AG08395 (cell line): ENCODE data around the gene RAD51B.
"Not testable (repeated sequence)": the region's sequence is repeated elsewhere in the genome, so short reads cannot be mapped to it uniquely, and the experiment has no call there.

ENCODE experiments used
- DNase-seq: peaks from one replicate; pipeline ENCODE4 v3.0.0; 2012; ENCODE audit warnings: mixed read lengths, low spot score

Gene RAD51B

DNA sequence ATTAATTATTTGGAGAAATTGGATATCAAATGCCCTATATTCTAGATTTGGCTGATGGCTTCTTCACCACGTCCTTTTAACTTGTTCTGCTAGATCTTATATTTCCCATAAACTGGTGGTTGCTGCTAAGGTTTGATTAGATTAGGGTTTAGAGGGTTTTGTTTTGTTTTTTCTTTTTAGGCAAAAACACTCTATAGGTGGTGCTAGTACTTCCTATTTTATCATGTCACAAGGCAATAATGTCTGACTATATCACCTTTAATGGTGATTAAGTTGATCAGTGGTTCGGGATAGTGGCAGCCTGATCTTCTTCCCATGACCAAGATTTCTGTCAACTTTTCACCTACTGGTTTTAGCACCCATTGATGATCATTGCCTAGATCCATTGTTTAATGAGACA is 455.1 kb downstream of the RAD51B start:
- no peak for DNase-seq

DNA sequence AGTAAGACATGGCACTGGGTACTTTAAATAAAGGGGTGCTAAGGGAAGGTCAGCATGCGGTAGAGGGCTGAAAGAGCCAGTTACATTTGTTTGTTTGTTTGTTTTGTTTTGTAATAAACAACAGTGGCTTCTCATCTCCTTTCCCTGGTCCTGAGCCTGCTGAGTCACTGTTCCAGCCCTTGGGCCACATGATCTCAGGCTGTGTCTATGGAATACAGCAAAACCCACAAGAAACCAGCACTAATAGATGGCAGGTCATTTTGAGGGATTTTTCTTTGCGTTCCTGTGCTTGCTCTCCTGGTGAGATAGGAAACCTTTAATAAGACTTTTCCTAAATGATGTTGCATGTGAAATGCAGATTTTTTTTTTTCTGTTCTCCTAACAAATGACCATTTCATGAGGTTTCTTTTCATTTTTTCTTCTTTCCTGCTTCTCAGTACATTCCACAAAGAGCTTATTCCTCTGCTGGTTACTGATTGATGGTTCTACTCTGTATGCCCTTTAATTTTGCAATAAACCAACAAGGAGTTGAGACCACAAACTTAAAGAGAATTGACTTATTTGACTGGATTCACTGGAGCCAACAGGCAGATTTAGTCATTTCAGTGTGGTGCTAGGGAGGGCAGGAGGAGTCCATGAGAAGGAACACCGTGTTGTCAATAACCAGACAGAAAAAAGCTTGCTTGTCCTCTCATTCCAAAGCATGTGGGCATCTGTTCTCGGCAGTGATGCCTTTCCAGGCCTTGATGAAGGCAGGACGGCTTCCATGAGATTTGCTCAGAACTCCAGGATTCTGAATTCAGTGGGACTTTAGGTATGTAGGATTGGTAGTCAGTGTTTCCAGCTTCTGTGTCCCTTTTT is 459.2 kb downstream of the RAD51B start:
- peak; percentile 67 for DNase-seq

DNA sequence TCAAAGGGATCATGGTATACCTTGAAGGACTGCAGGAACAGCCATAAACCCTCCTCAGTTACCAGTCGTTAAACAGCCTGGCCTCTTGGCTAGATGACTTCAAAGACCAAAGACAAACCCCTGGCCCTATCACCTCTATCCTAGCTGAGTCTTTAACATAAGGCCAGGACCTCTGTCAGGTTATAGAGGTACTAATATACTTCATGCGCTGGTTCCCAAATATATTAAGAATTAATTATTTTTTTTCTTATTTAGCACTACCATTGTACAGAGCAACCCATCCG is 459.8 kb downstream of the RAD51B start:
- DNase-seq, result no peak

DNA sequence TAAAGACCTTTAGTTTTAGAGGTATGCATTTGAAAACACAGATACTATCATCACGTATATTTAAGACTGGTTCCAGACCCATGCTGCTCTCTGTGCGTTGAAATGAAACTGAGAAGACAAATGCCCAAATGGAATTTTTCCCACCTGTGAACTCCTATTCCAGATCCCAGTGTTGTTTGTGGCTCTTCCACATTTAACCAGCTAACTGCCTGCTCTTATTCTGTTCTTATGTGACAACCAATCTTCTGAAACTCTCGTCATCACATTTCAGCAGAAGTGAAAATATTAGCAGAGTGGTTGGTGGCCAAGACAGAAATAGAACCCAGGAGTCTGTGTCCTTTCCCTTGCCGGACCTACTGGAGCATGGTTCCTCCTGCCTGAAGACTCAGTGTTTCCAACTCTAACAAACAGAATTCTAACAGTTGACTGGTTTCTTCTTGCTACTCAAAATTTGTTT is 460.2 kb downstream of the RAD51B start:
- DNase-seq, result no peak

DNA sequence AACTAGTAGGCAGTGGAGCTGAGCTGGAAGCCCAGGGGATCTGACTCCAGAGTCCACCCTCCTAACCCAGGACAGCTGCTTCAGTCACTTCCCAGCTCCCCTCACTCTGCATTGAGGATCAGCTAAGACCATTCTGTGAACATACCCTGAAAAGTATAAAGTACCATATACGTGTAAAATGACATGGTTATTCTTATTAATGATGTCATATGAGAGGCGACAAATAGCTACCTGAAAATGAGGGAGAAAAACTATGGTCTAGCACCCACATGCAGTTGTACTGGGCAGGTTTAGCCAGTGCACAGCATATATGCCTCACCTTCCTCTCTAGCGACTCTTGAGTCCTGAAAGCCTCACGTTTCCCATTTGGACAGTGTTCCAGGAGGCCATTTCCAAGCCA is 461.9 kb downstream of the RAD51B start:
- no peak for DNase-seq

DNA sequence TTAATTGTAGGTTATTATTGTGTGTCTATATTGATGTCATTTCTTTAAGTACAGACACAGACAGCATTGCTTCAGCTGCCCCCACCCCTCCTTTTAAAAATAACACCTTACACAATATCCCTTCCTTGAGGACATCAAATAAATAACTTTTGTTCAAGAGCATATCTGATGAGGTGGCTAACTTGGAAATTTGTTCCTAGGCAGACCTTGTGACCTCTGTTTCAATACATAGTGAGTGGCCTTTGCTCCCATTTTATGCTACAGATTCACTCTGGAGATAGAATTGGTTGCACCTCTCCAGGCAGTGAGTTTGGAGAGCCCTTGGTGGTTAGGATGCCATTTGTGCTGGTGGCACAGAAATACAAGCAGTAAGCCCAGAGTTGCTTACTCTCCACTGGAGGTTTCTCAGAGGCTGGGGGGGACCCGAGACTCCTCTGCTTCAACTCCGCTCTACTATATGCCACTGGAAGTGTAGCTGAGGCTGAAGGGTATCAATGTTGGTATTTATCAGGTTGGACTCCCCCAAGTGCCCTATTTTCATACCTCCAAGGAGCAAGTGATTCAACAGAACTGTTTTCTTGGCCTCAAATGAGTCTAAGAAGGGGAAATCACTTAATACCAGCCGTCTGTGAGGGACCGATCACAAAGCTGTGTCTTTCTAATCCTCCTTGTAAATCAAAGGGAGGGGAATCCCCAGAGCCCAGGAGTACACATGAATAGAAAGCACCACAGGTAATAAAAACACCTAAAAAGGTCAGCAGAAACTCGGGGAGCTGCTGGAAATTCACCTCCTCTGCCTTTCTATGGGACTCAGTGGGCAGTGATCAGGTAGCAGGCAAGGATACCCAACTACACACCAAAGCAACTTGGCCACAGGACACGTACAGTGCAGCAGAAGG is 463.1 kb downstream of the RAD51B start:
- DNase-seq, result no peak

DNA sequence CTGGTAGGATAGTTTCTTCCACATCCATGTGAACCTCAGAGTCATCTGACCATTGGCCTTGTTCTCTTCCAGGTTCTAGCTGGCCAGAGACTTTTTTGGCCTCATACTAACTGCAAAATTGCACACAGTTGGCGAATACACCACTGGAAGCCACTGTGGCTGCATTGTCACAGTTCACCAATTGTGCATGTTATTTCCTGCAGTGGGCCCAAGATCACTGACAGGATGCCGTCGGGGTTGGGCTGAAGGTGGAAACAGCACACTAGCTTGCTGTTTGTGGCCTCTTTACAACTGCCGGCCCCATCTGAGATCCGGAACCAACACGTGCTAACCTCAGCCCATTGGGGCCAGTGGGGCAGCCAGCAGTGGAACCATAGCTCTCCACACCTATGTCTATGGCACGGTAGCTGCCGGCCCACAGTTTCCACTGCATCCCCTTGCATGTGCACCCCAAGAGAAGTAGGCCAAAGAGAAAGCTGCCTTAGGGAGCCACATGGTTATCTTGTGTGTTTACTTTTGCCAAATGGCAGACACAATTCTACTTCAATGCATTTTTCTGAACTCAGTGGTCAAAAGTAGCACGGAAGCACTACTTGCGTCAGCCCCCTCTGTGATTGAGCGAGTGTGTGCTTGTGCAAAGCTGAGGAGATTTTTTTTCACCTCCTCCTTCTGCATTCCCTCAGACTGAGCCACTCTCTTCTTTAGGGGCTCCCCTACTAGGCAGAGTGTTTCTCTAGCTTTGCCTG is 464.0 kb downstream of the RAD51B start:
- peak; percentile 11 for DNase-seq

DNA sequence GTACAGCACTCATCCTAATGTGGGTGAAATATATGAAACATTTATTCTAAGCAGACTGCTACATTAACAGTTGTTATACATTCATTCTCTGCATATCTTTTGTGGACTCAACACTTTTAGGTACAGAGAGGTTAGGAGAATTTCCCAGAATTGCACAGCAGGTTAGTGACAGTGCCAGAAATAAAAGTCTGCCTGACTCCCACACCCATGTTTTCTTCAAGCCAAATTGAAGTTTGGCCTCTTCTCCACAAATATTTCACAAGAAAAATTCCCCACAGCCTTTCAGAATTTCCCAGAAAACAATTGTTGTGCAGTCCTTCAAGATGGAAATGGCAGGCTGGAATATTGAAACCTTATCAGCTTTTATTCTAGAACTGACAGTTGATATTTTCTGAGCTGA is 464.8 kb downstream of the RAD51B start:
- DNase-seq, result peak; percentile 7

DNA sequence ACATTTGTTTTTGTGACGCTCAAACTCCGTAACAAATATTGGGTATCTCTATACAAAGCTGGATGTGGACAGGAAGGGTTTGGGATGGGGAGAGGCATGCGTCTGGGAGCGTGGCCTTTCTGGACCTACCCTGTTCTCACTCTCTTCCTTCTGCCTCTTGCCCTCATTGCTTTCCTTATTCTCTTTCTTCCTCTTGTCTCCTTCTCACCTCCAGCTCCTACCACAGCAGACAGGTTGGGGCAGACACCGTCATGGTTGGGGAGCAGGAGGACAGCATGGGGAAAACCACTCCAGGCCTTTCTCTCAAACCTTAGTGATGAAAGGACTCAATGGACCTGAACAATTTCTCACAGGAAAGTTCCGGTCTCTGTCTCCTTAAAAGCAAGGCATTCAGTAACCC is 465.3 kb downstream of the RAD51B start:
- DNase-seq, result no peak

DNA sequence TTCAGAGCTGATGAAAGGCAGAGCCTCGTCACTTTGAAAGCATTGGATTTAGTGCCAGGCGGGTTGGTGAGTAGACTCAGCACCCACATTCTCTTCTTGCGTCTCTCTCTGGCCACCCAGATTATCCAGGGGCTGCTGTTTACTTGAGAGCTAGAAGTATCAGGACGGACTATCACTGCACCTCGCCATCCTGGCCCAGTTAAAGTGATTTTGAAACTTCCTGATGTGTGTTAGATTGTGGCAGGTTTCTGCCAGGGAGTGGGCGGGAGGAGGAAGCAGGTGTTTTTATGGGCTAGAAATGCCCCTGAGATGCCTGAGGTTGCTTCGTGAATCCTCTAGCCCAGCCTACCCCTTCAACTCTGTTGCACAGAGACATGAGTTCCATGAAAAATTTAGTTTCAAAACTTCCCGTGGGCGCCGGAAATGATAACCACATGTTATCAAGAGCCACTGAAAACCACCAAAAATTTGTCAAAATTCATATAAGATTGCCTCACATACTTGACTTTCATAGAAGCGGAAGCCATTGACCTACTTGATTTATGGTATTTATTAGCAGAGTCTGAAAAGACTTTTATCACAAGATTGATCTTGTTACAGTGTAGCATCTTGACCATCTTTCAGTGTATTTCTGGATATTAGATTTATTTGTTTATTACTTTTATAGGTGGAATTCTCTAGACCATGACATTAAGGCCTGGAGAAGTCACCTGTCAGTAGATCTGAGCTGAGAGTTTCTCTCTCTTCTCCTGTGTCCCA is 466.0 kb downstream of the RAD51B start:
- peak; percentile 20 for DNase-seq

DNA sequence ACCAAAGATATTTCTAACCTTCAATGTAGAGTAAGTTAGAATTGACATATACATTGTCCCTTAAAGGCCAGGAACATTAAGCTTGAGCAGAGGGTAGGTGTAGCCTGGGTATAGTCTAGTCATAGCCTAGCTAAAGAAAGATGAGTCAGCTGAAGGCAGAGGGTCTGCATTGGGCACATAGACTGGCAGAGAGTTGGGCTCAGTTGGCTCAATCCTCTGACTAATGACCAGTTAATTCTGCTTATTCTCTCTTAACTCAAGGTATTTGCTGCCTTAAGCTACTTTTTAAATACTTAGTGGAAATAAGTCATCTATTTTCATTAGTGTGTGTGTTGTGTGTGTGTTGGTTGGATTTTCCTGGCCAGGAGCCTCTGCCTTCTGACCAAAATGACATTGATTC is 467.1 kb downstream of the RAD51B start:
- no peak for DNase-seq

DNA sequence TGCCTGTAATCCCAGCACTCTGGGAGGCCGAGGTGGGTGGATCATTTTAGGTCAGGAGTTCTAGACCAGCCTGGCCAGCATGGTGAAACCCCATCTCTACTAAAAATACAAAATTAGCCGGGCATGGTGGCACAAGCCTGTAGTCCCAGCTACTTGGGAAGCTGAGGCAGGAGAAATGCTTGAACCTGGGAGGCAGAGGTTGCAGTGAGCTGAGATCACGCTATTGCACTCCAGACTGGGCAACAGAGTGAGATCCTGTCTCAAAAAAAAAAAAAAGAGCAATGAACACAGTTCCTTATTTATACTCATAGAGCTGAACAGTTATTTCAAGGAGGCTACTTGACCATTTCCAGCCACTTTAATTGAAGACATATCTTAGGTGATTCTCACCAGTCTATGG is 469.9 kb downstream of the RAD51B start:
- not testable (repeated sequence) for DNase-seq

DNA sequence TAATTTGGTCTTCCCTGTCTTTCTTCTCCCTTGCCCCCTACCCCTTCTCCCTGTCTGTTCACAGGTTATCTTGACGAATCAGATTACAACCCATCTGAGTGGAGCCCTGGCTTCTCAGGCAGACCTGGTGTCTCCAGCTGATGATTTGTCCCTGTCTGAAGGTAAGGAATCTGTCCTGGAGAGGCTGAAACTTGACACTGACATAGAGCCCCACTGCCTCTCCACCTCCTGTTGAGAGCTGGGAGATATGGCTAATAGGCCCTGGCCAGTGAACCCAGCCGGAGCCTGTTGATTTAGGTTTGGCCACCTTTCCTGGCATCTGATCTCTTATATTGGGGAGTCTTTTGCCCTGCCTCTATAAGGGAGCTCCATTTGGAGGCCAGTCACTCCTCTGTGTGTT is 472.2 kb downstream of the RAD51B start:
- DNase-seq, result no peak

DNA sequence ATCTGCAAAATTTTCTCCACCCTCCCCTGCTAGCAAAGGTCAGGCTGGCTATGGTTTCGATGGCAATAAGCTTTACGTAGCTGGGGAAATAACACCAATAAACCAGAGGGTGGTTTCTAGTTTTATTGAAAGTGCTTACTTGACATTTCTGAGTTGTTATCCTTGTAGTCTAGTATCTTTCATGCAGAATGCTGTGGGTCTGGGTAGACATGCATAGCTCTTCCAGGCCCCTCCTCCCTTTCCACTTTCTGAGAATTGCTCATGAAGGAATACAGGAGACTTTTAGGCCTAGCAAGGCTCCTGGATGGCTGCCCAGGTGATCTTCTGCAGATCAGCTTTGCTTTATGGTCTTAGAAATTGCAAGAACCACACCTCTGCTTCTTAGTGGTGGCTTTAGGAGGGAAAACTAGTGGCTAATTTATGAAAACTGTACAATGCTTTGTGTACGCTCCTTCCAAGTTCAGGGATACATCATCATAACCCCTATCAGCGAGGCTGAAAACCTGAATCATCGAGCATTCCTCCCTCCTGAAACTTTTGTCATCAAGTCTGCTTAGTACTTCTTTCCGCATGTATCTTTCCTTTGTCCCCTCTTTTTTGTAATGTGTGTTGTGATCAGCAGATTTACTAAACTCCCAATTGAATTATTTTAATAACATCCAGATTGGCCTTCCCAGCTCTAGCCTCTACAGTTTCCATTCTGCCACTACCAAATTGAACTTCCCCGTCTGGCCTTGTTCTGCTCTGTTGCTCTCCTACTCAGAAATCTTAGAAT is 473.0 kb downstream of the RAD51B start:
- no peak for DNase-seq

DNA sequence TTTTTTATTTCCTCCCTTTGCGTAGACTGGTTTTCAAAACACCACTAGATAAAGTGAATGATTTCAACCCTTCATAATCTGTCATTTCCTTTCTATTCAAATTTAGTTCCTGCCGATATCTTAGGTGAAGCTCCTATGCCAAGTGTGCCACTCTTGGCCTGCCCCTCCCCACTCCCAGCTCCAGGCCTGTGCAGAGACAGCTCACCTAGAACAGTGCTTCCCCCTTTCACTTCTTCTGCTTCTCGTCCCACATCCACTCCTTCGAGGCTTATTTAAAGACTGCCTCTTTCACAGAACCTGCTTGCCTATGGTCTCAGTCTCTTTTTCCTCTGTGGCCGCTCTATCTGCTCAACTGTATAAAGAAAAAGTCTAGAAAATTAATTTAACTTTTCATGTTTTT is 473.8 kb downstream of the RAD51B start:
- no peak for DNase-seq

DNA sequence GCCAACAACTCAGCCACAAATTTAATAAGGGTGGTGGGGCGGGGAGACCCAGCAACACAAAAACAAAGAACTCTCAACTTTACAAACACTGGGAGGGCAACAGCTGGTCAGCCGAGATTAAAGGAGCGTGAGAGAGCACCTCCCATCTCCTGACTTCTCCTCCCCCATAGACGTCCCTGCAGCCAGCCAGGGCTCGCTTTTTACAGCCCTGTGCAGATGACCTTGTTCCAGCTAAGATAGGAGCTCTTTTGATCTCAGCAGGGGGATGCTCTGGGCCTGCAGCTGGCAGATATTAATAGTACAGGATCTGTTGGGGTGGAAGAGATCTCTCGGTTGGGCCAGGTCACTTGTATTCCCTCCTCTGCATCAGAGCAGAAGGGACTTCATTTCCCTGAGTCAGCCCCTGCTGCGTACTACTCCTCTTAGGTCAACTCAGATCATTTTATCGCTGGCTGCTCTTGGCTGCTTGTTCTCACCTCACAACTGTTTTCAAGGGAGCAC is 475.8 kb downstream of the RAD51B start:
- DNase-seq, result no peak

DNA sequence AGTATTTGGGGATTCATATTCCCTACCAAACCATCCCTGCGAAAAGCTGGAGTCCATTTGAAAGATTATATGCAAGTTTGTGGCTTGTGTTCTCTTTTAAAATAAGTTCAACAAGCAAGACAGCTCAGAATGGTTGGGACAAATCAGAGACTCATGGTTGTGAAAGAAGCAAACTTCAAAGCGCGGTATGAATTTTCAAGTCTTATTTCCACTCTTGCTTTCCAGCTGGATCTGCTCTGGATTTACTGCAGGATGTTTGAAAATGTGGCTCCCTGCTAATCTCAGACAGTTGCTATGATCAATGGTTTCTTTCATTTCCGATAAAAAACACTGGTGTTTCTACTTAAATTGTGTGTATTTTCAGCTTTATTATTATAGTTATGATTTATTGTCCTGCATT is 477.5 kb downstream of the RAD51B start:
- DNase-seq, result no peak

DNA sequence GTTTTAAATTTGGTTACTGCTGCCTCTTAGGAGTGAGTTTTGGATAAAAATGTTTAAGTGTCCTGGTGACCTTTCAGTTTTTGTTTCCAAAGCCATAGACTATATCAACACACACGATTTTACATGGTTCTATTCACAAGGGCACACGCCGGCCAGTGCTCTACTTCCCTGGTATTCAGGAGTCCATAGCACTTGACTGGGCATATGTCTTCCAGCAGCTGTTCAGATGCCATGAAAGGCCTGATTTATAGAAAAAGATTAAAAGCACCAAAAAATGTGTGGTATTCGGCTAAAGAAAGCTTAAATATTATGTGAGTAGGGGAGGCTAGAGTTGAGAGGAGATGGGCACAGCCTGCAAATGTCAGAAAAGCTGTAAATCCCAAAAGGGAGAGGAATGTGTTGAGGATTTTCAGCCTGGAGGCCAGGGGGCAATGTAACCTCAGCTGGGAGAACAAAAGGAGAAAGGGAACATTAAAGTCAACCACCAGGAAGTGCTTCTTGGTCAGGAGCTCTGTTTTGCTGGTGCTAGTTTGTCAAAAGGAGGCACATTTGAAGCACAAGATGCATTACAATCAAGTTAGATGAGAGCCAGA is 478.4 kb downstream of the RAD51B start:
- DNase-seq, result peak; percentile 32

DNA sequence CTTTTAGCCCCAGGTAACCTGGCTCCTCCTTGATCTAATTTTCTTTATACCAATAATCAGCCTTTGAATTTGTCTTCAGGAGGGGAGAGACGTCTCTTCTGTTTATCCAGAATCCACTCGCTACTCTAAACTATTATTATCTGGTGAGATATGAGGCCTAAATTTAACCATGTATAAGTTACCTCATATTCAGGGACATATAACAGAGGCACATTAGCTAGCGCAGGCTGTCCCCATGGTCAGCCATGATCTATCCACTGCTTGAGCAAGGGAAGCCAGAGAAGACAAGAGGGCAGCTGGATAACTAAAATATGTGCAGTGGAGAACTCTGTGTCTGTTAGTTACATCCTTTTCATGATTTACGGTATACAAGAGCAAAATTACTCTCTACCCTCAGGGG is 481.0 kb downstream of the RAD51B start:
- no peak for DNase-seq

DNA sequence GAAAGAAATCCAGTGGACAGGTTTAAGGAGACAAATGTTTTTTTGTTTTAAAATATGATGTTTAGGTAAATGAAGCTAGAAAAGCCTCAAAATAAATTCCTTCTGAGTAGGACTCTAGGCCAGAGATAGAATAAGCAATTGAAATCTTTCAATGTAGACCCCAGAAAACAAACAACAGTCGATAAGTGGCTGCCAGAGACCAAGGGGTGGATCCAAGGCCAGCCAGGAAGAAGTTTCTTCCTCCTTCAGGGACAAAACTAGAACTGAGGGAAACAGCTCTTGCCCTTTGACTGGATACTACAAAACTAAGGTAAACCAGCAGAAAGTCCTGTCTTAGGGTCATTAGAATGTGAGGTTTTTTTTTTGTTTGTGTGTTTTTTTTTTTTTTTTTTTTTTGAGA is 481.6 kb downstream of the RAD51B start:
- no peak for DNase-seq
